ENCODE measurements around the gene GLIPR2.
"Not testable (repeated sequence)": the region's sequence is repeated elsewhere in the genome, so short reads cannot be mapped to it uniquely, and the experiment has no call there.

Gene GLIPR2, protein sequence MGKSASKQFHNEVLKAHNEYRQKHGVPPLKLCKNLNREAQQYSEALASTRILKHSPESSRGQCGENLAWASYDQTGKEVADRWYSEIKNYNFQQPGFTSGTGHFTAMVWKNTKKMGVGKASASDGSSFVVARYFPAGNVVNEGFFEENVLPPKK
- 34.9 to 55.6 reads per million in 2 donors for total RNA-seq

DNA sequence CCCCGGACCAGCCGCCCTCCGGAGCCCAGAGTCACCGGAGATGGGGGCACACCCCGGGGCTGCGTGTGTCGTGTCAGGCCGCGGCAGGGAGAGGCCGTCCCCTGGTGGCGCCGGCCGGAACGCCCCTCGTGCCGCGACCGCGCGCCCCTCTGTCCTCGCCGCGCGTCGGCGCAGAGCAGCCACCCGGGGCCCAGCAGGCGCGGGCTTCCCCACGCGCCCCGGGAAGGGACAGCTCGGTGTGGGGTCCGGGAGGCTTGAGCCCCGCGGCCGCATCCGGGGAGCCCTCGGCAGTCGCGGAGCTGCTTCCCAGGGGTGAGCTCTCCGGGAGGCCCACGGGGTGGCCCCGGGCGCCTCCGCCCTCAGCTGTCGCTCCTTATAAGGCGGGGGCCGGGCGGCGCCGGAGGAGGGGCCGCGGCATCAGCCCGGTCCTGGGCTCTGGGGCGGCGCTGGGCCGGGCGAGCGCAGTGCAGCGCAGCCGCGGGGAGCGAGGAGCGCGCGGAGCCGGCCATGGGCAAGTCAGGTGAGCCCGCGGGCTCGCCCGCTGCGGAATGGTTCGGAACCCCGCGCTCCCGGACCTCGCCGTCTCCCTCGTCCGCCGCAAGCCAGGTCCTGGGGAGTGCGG is at the start of gene GLIPR2:
Gene GLIPR2 (plus strand): TSS at position 462 of the 622 bp plus-strand sequence. CDS start 46 bp downstream, at position 508.
- DNase-seq, result peak; percentile 63 to 87 (median 73)

DNA sequence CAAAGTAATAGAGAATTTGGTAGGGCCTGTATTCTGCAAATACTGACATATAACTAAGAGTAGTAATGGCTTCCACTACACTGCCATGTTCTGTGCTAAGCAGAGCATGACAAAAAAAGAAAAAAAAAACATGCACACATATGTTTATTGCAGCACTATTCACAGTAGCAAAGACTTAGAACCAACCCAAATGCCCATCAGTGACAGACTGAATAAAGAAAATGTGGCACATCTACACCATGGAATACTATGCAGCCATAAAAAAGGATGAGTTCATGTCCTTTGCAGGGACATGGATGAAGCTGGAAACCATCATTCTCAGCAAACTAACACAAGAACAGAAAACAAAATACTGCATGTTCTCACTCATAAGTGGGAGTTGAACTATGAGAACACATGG is 49.5 kb upstream of the GLIPR2 start:
- DNase-seq, result not testable (repeated sequence)

DNA sequence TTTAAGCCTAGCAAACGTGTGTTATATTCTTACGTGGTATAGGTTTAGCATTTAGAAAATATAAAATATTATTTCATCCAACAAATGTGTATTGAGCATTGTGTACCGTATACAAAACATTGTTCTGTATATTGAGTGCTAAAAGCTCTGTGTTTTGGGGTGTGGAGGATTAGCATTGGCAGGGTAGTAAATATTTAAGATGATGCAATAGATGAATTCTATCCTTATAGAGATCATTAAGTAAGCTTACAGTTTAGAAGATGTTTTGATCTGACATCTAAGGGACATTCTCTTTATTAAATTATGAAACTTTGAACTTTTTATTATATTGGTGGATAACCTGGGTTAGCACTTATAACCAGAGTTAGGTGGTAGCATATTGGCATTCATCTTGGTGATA is 48.5 kb upstream of the GLIPR2 start:
- DNase-seq, result no peak

GRCh38 chr9:36091026-36091953 is 45.2 kb upstream of the GLIPR2 start:
- no peak for DNase-seq

DNA sequence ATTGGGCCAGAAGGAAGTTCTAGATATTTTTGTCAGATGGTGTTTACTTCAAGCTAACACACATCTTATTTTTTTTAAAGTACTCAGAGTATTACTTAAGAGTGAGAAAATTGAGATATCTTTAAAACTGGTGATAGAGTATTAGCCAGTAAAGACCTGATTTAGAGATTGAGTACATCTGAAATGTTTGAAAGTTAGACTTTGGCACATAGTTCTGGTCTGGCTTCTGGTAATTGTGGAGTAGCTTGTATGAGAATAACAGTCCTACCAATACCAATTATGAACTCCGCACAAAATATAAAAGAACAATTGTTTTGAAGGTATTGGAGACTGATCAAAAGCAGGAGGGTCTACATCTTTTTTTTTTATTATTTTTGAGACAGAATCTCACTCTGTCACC is 44.5 kb upstream of the GLIPR2 start:
- DNase-seq, result no peak

- peak in 2 of 5 experiments; percentile 4 to 93 for DNase-seq
Observed at GRCh38 chr9:36092509-36093215, 43.9 kb upstream of the GLIPR2 start.

- DNase-seq, result no peak
Observed at GRCh38 chr9:36093384-36093783, 43.1 kb upstream of the GLIPR2 start.

GRCh38 chr9:36099718-36100117 is 36.8 kb upstream of the GLIPR2 start:
- no peak for DNase-seq

DNA sequence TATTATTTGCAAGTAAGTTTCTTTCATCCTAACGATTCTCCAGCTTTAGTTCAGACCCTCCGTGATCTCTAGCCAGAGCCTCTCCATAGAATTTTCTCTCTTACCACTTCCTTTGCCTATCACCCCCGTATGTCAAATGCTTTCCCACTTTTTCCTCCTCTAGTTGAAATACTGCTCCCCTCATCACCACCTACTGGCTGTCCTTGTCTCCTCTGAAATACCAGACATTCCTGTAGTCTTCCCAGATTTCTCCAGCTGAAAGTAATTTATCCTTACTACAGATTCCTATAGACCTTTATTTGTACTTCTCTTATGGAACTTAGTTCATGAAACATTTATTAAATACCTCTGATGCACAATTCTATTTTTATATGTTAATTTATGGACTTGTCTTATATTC is 36.0 kb upstream of the GLIPR2 start:
- no peak for DNase-seq

DNA sequence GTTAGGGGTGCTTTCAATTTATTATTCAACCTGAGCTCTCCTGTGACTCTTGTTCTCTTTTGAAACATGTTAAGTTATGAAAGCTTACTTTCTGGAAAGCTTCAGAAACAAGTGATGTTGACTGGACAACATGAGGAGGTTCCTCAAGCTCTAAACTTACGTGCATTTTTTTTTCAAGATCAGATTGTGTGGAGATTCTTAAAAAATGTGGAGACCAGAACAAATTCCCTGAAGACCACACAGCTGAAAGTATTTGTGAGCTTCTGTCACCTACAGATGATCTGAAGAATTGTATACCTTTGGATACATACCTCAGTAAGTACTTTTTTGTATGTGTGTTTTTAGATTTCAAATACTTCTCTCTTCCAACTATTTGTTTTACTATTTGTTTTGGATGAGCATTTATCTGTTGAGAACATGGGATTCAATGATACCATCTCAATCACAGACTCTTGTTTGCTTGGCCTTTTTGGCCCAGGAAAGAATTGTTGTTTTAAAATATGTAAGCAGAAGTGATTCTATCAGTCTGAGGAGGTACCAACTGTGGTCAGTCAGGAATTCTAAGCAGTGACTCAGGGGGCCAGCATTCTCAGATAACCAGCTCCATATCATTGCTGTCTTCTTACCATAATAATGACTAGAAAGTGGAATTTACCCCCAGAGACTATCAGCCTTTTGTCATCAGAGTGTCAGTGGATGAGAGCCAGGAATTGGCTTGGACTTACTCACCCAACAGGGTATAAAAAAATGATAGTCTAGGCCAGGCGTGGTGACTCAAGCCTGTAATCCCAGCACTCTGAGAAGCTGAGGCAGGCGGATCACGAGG is 34.4 kb upstream of the GLIPR2 start:
- DNase-seq, result no peak

DNA sequence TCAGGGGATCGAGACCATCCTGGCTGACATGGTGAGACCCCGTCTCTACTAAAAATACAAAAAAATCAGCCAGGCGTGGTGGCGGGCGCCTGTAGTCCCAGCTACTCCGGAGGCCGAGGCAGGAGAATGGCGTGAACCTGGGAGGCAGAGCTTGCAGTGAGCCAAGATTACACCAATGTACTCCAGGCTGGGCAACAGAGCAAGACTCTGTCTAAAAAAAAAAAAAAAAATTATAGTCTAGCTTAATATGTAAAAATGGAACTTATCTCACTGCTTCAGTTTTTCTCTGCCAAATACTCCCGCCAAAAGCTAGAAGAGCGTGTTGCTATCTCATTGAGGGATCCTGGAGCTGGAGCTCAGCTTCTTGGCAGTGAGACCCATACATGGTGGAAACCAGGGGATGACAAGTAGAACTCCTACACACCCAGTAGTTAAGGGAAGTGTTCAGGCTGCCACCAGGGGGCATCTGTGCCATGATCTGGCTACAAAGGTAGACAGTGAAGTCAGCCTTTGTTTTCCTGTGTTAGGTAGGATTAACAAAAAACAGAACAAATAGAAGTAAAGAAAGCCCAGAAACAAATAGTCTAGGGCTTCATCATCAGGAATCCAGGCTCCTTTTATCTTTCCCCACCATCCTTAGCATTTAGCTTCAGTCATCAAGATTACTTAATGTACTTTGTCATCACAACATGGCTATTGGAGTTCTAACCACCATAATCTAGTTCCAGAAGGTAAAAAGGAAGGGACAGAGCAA is 33.6 kb upstream of the GLIPR2 start:
- DNase-seq, result peak; percentile 60 to 86 (median 79)

DNA sequence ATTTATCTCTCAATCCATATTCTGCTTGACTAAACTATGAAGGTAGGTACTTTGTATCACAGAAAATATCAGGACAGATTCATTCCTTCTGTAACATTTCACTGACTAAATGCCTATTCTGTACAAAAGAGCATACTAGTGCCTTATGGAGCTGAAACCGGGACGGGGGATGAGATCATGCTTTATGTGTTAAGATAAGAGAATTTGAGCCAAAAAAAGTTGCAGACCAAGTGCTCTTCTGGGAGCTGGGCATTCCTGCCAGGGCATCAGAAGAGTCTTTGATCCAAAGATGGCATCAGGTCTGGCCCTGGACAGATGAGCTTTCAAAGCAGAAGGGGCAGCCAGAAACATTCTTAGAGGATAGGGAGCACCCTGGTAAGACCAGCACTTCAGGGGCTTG is 27.5 kb upstream of the GLIPR2 start:
- no peak for DNase-seq

GRCh38 chr9:36110434-36110833 is 26.1 kb upstream of the GLIPR2 start:
- DNase-seq, result peak in 1 of 5 experiments; percentile 3

DNA sequence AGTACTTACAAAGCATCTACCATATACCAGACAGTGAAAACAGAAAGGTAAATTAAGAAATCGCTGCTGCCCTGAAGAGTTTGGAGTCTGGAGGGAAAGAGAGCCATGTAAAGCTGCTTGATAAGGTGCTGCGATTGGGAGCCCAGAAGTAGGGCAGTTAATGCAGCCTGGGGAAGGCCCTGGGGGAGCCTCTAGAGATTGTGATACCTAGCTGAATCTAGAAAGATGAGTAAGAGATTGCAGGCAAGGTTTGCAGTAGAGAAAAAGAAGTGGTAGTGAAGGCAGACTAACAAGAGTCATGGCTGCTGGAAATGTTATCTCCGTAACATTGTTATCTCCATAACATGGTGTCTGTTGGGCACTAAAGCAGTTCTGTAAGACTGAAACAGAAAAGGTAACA is 24.0 kb upstream of the GLIPR2 start:
- no peak for DNase-seq

- DNase-seq, result no peak
Observed at GRCh38 chr9:36113999-36114398, 22.5 kb upstream of the GLIPR2 start.

- no peak for DNase-seq
Observed at GRCh38 chr9:36116593-36116992, 19.9 kb upstream of the GLIPR2 start.

DNA sequence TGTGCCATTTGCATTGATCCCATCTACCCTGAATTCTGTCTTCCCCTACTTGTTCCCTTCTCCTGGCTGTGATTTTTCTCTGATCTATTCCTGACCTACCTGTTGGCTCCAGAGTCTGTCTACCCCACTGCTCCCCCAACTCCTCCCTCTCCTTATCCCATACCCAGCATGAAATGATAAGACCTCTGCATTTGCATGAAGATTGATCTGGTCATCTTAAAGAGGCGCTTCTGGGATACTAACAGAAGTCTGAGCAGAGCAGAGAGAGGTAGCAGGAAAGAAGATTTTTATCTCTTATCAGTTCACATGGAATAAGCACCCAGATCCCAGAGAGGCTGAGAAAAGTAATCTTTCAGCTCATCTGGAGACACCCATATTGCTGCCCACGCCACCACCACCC is 18.3 kb upstream of the GLIPR2 start:
- no peak for DNase-seq

- no peak for DNase-seq
Observed at GRCh38 chr9:36118706-36119105, 17.8 kb upstream of the GLIPR2 start.

GRCh38 chr9:36119476-36119875 is 17.1 kb upstream of the GLIPR2 start:
- no peak for DNase-seq

DNA sequence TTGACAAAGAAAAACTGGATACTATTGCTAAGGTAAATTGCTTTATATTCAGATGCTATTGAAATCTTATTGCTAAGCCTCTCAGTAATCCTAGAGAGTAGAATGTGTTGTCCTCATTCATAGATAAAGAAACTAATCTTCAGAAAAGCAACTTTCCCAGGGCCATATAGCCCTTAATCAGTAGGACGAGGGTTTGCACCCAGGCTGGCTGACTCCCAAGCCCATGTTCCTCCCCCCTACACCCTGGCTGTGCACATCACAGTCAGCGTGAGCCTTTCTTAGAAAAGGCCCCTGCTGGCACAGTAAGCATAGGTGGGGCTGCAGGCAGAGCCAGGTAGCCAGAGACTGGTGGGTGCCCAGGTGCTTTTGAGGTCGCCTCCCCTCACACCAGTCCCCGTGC is 15.8 kb upstream of the GLIPR2 start:
- no peak for DNase-seq

DNA sequence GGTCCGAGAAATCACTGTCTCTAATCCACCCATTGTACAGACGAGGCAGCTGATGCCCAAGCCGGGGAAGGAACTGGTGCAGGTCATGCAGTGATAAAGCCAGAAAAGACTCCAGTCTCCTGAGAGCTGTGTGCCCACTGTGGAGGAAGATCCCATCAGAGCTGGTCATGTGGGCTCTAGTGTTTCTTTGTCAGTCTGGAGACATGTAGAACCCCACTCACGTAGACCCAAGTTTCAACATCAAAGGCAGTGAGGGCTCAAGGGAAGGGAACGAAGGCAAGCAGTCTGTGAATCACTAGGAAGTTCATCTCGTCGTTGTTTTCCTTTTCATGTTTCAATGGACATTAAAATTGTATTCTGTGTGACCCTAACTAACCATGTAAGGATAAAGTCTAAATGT is 14.6 kb upstream of the GLIPR2 start:
- DNase-seq, result no peak
